Hematopoietic multipotent progenitor cell treated with erythropoietin and hydrocortisone succinate and interleukin-3 and kit ligand, for 15 days (in vitro differentiated cells): ENCODE results near the gene VWA1.
"Not testable (repeated sequence)": the region's sequence is repeated elsewhere in the genome, so short reads cannot be mapped to it uniquely, and the experiment has no call there.

ENCODE experiments used
- DNase-seq: peaks from one replicate; pipeline ENCODE4 v3.0.0-alpha.2; 2015; ENCODE audit warnings: low spot score

VWA1 gene

DNA sequence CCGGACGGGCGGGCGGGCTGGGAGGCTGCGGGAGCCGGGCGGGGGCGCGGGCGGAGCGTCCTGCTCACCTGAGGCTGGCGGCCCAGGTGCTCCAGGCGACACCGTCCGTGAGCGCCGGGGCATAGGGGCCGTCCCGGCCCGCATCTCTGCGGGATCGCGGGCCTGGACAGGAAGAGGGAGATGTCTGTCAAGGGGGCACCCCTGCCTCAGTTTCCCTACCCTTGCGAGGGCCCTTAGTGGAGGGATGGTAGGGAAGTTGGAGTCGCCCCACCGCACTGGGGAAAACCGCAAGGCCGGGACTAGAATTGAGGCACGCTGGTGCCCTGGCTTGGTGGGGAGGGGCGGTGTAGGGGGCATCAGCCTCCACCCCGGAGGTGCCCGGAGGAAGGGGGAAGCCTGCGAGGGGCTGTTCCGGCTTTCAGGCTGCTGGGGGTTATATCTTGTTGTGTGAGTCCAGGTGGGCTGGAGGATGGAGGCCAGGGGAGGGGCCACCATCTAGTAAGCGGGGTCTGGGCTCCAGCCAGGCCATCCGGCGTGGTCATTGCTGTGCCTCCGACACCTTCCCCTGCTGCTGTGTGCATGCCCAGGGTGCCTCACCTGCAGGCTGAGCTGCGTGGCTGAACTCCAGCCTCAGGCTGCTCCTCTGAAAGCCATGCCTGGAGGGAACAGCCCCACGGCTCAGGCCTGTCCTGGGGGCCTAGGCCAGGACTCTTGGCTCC lies 580 bp downstream of the VWA1 start:
- DNase-seq = no peak

DNA sequence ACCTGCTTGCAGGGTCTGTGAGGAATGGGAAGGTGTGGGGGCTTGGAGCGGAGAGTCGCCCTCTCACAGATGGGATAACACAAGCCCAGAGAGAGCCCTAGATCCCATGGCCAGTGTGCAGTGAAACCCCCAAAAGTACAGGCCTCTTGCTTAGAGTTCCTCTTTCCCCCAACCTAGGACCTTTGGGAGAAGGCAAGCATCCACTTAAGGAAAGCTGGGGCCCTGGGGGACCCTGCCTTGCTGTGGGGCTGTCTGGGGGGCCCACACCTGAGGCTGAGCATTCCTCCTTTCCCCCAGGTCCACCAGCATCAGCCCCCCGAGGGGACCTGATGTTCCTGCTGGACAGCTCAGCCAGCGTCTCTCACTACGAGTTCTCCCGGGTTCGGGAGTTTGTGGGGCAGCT lies 1.1 kb downstream of the VWA1 start:
- no peak for DNase-seq

DNA sequence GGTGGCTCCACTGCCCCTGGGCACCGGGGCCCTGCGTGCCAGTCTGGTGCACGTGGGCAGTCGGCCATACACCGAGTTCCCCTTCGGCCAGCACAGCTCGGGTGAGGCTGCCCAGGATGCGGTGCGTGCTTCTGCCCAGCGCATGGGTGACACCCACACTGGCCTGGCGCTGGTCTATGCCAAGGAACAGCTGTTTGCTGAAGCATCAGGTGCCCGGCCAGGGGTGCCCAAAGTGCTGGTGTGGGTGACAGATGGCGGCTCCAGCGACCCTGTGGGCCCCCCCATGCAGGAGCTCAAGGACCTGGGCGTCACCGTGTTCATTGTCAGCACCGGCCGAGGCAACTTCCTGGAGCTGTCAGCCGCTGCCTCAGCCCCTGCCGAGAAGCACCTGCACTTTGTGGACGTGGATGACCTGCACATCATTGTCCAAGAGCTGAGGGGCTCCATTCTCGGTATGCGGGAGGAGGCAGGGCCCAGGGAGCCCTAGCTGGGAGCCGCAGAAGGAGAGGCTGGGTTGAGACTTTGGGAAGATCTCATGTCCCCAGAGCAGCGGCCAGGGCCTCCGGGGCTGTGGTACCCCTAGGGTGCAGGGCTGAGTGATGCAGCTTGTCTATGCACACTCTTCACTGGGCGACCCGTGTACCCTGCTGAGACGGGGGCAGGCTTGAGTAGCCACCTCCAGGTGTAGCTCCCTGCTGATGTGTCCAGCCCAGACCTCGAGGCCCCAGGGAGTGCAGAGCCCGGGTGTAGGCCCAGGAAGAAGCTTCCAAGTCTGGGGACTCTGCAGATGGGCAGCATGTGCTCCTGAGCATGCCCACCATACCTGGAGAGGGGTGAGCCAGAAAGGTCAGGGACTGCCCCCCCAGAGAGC lies 1.8 kb downstream of the VWA1 start:
- no peak for DNase-seq

DNA sequence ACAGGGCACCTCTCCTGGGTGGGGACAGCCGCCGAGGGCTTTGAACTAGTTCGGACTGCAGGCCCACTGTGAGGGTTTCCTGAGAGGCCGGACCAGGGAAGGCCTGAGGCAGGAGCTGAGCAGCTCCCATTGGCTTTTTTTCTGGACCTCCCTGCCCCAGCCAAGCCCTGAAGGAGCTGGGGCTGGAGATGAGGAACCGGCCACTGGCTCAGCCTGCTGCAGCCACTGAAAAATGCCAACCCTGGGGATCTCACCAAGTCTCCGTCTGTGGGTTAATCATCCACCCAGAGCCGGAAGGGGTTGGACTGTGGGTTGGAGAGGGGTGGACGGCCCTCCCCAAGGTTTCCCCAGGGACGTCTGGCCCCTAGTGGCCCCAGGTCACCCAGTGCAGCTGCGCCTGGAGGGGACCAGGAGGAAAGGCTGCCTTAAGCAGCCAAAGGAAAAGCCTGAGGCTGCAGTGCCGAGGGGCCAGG lies 2.5 kb downstream of the VWA1 start:
- DNase-seq = no peak

DNA sequence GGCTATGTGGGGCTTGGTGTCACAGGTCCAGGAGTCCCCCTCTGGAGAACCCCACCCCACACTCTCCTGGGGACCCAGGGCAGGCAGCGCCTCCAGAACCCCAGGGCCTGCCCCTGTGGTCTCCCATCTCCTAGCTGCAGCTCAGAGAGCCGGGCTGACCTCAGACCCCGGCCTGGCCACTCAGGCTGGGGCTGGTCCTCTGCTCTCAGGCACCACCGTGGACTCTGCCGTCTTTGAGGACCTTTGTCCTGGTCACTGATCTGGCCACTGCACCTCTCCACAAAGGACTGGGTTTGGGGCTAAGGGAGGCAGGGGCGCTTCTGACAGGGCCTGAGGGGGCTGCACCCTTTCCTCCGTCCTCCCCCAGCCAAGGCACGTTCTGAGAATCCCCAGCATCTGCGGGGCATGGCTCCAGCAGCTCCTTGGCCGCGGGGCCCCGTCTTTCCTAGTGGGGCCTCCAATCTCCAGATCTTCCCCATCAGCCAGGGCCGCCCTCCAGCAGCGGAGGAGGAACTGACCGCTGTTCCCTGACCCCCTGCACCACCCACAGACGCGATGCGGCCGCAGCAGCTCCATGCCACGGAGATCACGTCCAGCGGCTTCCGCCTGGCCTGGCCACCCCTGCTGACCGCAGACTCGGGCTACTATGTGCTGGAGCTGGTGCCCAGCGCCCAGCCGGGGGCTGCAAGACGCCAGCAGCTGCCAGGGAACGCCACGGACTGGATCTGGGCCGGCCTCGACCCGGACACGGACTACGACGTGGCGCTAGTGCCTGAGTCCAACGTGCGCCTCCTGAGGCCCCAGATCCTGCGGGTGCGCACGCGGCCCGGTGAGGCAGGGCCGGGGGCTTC lies 3.3 kb downstream of the VWA1 start:
- no peak for DNase-seq

DNA sequence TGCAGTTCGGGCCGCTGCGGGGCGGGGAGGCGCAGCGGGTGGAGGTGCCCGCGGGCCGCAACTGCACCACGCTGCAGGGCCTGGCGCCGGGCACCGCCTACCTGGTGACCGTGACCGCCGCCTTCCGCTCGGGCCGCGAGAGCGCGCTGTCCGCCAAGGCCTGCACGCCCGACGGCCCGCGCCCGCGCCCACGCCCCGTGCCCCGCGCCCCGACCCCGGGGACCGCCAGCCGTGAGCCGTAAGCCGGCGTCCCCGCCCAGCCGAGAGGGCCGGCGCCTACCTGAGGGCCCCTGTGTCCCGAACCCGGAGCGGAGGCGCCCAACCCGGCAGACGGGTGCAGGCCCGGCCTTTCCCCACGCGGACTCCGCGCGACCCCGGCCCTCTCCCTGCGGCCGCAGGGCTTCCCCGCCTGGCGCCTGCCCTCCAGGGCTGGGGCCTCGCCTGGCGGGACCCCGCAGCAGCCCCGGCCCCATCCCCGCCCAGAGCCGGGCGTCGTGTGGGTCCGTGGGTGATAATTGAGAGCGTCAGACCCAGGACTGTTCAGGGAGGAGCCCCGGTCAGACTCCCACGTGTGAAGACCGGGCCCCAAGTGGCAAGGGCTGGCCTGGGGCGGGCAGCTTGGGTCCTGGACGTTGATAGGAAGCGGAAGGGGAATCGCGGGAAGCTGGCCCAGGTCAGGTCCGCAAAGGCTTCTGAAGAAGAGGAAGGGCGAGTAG lies 4.2 kb downstream of the VWA1 start:
- DNase-seq = no peak

DNA sequence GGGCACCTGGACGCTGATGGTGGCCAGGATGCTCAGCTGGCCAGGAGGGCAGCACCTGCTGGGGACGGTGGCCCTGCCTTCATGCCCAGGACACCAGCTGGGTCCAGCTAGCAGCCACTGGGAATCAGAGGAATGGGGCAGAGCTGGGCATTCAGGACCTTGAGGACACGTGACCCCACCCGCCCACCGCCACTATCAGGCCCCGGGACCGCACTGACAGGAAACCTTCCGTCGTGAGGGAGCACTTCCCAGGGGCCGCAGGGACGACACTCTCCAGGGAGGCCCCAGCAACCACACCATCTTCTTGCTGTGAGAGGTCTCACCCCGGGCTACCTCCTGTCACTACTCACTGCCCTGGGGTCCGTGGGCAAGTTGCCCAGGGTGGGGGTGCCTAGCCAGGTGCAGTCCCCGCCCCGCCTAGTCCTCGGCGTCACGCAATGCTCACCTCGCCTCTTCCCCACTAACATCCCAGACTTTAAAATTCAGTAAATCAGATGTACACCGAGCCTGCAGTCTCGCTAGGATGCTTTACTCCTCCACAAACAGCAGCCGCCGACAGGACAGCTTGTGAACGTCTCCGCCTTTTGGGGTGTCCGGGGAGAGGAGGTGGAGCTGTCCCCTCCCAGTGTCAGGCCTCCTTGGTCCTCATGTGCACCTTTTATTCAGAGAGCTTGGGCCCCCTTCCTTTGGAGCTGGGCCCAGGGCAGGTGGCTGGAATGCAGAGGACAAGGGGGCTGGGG lies 4.9 kb downstream of the VWA1 start:
- DNase-seq = no peak

DNA sequence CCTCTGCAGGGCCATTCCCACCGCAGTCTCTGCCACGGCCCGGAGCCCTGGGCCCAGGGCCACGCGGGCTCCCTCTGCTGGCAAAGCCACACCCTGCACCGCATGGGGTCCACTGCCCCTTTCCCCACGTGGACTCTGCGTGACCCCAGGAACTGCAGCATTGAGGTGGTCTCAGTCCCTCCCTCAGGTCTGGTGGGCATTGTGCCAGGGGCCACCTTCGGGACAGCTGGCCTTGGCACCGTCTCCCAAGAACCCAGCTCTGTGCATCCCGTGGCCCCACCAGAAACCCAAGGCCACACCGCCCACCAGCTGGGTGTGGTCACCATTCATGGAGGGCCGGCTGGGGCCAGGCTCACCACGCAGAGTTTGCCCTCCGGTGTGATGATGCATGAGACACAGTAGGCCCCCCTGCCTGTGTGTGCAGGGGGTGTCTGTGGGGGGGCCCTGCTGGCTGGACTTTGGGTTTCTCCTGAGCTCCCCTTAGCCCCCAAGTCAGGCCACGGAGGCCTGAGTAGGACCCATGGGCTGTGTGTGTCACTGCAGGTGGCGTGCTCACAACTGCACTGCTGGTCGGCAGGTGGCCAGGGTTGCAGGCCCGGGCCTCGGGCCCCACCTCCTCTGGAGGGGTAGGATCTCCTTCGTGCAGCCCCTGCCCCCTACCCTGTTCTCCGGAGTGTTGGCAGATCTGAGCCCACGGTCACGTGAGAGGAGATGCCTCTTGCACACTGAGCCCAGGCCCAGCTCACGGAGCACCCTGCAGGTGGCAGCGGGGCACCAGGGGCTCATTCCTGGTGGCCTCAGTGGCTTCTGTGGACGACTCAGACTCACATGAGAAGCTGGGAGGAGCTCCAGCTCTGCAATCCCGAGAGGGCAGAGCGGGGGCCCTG lies 5.8 kb downstream of the VWA1 start:
- DNase-seq = peak; percentile 45

DNA sequence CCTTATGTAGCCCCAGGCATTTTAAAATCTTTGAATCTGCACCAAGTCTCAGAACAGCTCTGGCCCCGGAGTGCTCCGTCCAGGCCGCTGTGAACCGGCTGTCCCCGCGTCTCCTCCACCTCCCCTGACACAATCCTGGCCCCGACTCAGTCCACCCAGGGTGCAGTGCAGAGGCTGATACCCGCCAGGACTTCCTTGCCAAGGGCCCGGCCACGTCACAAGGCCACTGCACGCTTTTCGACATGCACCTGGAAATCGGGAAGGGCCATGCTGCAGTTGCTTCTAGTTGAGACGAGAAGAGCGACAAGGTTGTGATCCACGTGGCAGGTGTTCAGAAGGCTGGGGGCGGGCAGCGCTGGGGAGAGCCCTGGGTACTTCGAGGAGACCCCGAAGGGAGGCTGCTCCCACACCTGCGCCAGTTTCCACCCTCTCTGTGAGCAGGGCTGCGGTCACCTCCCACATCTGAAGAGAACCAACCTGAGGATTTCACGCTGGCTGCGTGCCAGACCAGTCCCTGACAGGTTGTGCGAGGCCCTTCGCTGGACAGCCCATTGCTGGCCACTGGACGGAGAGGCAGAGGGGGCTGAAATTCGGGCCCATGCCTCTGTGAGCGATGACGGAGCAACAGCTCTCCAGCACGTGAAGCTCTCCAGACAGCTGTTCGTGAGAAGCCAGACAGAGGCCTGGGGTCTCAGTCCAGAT lies 6.7 kb downstream of the VWA1 start:
- no peak for DNase-seq

DNA sequence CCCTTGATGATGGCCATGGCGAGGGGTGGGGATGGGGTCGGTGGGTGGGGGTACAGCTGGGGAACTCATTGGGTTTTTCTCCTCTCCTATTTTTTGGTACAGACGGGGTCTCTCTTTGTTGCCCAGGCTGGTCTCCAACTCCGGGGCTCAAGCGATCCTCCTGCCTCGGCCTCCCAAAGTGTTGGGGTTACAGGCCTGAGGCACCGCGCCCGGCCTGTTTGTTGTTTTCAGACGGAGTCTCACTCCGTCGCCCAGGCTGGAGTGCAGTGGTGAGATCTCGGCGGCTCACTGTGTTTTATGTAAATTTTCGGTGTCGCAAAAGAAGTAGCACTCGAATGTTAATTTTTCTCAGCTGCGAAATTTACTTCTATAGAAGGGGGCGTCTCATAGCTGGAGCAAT lies 11.1 kb downstream of the VWA1 start:
- not testable (repeated sequence) for DNase-seq

DNA sequence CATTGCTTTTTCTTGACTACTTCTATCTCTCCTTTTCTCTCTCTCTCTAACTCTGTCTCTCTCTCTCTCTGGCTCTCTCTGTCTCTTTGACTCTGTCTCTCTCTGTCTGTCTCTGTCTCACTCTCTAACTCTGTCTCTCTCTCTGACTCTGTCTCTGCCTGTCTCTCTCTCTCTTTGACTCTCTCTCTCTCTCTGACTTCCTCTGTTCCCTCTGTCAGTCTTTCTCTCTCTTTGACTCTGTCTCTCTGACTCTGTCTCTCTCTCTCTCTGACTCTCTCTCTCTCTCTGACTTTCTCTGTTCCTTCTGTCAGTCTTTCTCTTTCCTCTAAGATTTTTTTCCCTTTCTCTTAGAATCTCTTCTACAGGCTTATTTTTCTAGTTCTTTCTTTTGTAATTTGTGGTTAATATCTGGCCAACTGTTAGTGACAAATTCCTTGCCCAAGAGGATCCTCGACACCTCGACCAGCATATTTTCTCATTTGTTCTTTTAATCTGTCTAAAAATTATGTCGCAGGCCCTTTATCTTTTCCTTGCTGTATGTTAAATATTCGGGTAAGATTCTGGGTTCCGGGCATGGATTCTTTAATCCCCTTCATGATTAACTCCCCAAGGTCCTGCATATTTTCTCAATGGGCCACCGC lies 13.7 kb downstream of the VWA1 start, which contains the start of gene ATAD3C:
TSS of gene ATAD3C (plus strand) at position 591 of the 641 bp plus-strand sequence. CDS start 995 bp downstream, outside the sequence.
- DNase-seq = no peak

DNA sequence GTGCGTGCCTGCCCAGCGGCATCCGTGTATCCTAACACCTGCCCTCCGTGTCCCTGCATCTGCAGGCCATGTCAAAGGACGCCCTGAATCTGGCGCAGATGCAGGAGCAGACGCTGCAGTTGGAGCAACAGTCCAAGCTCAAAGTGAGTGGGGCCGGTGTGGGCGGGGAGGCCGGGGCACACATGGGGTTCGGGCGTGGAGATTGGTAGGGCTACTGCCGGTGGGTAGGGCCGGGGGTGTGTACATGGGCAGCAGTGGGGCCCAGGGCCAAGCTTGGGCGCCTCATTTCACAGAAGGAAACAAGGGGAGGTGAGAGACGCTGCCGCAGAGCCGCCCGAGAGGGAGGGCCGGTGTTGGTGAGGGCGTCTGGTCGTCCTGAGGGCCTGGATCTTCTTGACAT lies 15.1 kb downstream of the VWA1 start:
- not testable (repeated sequence) for DNase-seq

DNA sequence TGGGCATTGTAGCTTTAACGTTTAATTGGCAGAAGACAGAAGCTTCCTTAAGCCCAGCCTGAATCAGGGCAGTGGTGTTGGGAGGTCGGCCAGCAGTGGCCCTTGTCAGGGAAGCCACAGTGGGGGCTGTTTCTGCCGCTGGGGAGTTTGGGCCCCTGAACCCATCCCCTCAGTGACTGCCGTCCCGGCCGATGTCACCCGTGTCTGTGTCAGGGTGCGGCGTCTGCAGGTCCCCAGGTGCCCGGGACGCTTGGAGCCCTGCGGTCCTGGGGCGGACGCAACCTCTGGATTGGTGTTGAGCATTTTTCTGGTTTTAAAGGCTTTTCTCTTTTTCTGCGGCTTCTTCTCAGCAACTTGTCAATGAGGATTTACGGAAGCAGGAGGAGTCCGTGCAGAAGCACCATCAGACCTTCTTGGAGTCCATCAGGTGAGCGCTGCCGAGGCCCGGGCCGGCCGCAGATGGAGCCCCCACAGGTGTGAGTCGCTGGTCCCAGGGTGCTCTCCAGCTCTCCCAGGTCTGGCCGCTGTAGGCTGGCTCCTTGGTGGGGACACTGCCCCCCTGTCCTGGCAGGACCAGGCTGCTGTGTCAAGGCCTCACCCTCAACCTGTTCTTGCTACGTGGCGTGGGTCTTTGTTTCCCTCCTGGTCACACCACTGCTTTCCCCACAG lies 16.3 kb downstream of the VWA1 start:
- no peak for DNase-seq

DNA sequence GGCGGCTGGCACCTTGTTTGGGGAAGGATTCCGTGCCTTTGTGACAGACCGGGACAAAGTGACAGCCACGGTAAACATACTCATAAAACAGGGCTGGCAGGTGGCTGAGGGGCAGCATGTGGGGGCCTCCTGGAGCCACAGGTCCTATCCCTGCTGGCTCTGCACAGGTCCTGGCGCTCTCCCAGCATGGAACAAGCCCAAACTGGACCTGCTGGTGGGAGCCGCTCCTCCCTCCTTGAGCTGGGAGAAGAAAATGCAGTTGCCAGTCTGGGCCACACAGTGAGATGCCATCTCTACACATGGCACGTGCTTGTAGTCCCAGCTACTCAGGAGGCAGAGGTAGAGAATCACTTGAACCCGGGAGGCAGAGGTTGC lies 16.9 kb downstream of the VWA1 start:
- not testable (repeated sequence) for DNase-seq

DNA sequence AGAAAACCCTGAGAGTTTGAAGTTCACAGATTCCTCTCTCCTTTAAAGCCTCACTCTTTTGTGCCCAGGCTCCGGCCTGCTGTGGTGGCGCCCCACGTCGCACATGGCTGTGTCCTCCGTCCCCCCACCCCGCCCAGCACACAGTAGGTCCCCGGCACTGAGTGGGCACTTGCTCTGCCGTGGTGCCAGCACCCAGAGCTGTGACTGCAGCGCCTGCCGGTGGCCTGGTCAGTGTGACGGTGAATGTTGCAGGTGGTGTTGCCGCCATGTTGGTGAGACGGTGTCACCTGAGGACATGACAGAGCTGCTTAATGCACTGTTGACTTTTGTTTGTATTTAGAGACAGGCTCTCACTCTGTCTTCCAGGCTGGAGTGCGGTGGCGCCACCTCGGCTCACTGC lies 17.4 kb downstream of the VWA1 start:
- DNase-seq = no peak

DNA sequence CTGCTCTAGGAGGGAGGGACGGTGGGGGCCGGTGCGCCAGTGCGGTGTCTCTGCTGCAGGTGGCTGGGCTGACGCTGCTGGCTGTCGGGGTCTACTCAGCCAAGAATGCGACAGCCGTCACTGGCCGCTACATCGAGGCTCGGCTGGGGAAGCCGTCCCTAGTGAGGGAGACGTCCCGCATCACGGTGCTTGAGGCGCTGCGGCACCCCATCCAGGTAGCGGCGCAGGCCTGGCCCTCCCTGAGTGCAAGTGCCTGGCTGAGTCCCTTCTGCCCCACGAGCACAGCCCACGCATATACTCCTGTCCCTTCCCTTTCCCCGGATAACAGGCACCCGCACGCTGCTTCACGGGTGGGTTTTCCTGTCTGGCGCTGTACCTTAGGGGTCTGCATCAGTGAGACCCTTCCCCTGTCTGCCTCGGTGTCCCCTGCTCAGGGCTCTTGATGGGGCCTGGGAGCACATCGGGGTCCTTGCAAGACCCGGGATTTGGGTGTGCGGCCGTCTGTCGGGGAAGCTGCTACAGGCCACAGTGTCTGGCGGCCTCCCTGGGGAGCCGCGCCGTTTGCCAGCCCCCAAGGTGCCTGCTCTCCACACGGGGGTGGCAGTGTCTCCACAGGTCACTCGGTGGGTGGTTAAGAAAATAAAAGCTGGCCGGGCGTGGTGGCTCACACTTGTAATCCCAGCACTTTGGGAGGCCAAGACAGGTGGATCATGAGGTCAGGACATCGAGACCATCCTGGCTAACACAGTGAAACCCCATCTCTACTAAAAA lies 19.0 kb downstream of the VWA1 start:
- DNase-seq = not testable (repeated sequence)

DNA sequence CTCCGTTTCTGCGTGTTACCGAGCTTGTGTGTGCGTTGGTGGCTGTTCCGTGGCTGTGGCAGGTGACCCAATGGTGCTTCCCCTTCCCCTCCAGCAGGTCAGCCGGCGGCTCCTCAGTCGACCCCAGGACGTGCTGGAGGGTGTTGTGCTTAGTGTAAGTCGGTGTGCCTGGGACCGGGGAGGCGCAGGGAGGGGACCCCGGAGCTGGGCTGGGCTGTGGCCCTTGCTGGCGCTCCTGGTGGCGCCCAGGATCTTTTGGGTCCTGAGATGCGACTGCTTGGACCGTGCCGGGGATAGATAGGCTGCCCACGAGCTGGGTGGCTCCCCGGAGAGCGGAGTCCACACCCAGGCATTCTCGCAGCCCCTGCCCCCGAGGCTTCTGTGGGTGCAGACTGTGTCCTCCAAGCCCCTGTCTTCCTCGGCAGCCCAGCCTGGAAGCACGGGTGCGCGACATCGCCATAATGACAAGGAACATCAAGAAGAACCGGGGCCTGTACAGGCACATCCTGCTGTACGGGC lies 19.9 kb downstream of the VWA1 start:
- no peak for DNase-seq
